T follicular helper cell (primary cell): ENCODE results near the gene SPARC.
"Not testable (repeated sequence)": the region's sequence is repeated elsewhere in the genome, so short reads cannot be mapped to it uniquely, and the experiment has no call there.

Experiments used
- DNase-seq: peaks from one replicate; pipeline ENCODE4 v3.0.0-alpha.2; 2020; ENCODE audit warnings: low read depth

Gene SPARC

GRCh38 chr5:151700820-151701219 lies 14.1 kb upstream of the SPARC start:
- DNase-seq, result no peak

DNA sequence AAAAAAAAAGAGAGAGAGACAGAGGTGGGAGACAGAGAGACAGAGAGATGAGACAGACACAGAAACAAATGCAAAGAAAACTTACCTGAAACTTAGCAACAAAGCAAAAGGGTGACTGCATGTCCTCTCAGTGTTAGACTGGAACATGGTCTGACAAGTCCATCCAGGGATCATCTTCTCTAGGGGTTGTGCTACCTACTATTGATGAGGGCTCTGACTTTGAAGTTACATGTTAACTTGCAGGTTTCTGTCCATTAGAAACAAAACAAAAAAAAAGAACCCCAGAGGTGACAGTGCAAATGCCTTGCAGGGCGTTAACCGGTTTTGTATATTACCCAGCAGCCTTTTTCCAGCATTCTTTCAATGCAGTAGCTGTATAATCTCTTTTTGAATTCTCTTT lies 13.6 kb upstream of the SPARC start:
- DNase-seq, result no peak

DNA sequence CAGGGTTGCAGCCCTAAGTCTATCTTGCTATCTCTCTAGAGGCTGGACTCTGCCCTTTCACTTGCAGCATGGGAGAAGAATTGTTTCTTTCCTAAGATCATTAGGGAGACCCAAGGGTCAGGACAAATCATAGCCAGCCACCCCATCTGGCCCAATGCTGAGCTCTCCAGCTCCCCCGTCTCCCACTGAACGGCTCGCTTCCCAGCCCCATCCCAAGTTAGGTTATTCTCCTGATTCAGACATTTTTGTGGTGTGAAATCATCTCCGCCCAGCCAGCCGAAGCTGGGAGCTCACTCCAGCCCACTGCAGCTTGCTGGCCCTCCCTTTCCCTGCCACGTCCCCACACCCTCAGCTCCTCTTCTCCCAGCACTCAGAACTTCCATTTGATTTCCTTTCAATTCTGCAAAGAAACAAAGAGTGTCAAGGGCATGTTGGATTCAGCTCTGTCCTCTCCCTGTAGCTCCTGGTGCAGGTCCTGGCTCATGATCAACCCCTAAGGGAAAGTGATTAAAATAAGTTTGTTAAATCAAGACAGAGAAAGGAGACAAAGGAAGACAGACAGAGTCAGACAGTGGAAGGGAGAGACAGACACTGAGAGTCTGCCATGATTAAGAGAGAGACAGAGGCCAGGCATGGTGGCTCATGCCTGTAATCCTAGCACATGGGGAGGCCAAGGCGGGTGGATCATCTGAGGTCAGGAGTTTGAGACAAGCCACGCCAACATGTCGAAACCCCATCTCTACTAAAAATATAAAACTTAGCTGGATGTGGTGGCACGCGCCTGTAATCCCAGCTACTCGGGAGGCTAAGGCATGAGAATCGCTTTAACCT lies 12.6 kb upstream of the SPARC start:
- DNase-seq, result no peak

- DNase-seq, result not testable (repeated sequence)
These were observed 11.4 kb upstream of the SPARC start for GRCh38 chr5:151698081-151698480.

- no peak for DNase-seq
These were observed 10.7 kb upstream of the SPARC start for GRCh38 chr5:151697452-151697851.

- DNase-seq, result no peak
These were observed 9.9 kb upstream of the SPARC start for GRCh38 chr5:151696470-151697061.

DNA sequence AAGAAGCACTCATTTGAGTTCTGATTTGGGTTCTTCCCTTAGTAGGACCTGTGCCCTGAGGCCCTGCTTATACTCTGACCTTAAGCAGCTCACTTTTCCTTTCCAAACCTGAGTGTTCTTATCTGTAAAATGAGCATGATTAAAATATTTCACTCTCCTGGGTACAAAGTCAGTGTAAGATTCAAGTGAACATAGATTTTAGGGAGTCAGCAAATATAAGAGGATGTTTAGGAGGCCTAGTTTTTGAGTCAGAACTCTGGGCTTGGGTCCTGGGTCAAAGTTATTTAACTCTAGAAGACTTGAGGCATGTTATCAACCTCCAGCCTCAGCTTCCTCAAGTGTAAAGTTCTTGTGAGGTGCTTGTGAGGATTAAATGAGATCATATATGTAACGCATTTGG lies 8.7 kb upstream of the SPARC start:
- no peak for DNase-seq

DNA sequence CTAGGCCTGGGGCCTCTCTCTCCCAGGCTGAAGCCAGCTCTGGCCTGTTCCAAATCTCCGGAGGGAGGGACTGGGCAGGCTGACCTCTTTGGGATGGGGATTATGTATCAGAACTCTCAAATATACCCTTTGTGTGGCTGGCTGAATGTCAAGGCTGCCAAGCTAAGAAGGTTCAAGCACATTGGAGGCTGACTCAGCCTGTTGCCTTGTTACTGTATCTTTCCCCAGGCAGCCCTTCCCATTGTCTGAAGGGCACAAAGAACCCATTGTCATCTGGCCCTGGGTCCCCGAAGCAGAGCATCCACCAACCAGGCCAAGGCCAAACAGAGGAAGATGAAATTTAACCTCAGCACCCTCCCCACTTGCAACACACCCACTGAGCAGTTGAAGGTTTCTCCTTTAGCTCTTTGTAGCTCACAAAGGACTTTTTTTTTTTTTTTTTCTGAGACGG lies 7.3 kb upstream of the SPARC start:
- no peak for DNase-seq

DNA sequence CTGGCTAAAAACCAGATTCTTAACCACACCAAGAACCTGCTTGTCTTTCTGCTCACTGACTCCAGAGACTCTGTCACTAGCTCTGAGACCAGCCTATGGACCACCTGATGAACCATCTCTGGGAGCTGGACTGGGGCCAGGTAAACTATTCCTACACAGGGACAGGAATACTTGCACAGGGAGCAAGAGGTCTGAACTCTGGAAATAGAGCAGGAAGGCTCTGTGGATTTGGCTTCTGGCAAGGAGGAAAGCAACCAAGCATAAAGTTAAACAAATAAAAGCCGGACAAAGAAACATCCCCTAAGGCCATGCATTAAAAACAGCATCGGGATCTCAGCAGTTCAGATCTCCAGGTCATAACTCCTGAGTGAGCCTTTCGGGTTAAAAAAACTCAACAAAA lies 5.6 kb upstream of the SPARC start:
- DNase-seq, result no peak

DNA sequence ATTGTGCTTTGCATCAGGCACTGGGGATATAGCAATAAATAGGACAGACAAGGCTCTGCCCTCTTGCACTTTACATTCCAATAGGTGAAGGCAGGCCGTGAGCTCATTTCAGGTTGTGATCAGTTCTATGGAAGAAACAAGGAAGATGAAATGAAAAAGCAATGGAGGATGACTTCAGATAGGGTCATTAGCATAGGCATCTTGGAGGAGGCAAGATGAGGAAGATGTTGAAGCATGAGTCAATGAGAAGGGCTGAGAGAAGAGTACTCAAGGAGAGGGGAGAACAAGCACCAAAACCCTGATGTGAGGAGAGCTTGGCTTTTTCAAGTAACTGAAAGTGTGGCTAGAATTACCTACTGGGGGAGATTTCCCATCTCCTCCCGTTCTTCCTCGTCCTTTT lies 5.0 kb upstream of the SPARC start:
- DNase-seq, result no peak

GRCh38 chr5:151689591-151689990 lies 2.9 kb upstream of the SPARC start:
- not testable (repeated sequence) for DNase-seq

GRCh38 chr5:151688436-151688835 lies 1.7 kb upstream of the SPARC start:
- no peak for DNase-seq

GRCh38 chr5:151685749-151686673 lies 704 bp downstream of the SPARC start:
- DNase-seq, result no peak

- DNase-seq, result no peak
These were observed 1.9 kb downstream of the SPARC start for GRCh38 chr5:151684690-151685361.

DNA sequence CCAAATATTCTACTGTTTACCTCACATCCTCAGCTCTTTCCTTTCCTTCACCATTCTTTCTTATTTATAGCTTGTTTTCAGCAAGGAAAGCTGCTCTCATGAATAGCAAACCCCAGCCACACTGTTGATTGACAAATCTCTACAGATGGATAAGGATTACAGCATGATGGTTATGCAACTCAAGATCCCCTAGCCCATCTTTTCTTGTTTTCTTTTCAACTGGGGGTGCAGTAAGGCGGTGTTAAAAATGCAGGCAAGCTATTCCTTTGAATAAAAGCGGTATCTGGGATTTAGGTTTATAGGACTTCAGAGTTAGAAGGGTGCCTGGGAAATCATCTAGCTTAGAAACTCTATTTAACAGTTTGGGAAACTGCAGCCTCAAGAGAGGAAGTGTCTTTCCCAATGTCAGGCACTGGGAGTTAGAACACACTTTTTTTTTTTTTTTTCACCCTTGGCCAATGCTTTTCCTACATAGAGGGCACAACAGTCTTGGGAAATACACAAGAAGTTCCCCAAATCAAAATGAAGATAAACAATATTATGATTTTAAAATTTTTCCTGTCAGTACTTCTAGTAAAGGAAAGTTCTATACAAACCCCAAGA lies 2.6 kb downstream of the SPARC start:
- DNase-seq, result no peak

DNA sequence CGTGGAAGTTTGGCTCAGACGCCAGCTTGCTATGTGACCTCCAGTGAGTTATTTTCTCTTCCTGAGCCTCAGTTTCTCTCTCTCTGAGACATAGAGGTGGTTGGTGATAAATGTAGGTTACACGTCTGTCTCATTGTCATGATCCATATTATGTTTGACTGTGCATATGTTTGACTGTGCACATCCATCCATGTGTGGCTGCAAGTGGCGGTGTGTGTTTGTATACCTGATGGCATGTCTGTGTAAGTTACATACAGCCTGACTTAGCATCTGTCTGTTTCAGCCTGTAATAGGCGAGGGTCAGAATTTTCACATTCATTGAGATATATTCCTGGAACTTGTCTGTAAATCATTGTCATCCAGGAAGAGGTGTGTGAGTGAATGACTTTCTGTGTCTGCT lies 3.3 kb downstream of the SPARC start:
- no peak for DNase-seq

DNA sequence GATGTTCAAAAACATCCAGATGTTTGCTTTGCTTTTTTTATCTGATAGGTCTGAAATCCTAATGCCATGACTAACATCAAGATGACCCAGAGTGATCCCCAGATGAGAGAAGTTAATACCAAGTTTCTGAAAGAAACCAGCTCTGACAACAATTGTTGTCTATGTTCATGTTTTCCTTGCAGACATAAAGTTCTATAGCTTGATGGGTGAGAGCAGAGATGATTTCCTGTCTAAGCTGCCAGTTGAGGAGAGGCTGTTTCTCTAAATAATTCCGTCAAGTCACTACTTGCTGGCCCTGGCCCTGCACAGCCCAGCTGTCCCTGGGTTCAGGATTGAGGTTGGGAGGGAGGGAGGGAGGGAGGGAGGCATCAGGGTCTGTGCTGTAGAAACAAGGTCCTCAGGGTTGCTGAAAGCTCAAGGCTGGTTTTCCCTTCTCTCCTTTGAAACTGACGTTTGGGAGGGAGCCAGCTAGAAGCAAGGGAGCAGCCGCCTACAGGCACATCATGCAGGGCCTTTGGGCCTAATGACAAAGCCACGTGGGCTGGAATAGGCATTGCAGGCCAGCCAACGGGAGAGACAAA lies 3.9 kb downstream of the SPARC start:
- no peak for DNase-seq

- no peak for DNase-seq
These were observed 4.5 kb downstream of the SPARC start for GRCh38 chr5:151682240-151682639.

DNA sequence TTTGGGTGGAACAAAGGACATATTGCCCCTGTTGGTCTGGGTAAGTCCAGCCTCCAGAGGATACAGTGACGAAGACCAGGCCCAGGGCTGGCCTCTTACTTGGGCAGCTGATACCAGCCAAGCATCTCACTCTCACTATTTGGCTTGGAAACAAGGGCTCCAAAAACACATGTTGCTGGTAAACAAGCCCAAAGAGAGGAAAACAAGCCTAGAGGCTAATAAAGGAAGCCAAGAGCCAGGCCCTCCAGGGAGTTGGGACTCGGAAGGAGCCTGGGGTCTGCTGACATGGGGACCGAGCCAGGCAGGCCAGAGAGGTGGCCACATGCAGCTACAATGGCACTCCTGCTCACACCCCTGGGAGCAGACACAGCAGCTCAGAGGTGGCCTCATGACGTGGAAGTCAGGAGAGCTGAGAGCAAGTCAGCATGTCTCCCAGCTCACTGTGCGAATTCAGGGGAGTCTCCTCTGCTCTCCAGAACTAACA lies 5.7 kb downstream of the SPARC start:
- no peak for DNase-seq

DNA sequence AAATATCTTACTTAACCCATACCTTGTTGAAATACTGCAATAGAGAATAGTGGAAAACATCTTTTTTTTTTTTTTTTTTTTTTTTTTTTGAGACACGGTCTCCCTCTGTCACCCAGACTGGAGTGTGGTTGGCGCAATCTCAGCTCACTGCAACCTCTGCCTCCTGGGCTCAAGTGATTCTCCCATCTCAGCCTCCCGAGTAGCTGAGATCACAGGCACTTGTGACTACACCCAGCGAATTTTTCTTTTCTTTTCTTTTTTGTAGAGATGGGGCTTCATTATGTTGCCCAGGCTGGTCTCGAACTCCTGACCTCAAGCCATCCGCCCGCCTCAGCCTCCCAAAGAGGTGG lies 6.6 kb downstream of the SPARC start:
- DNase-seq, result not testable (repeated sequence)
